Kidney (tissue), 14 donors: ENCODE measurements around the gene SLC45A3. TPM values are rescaled to one million over a fixed set of nuclear protein-coding genes. Genes with fewer than 3 reads are reported as not detected.

ENCODE experiments used
- DNase-seq, 5 donors: peaks; one replicate each; pipeline ENCODE4 v3.0.0-alpha.2; 2013 to 2020
- FAIRE-seq: peaks from 2 replicates; lab custom pipeline; 2012; peaks lifted over from hg19 to GRCh38; lab: Jason Lieb, UNC
- H3K27ac ChIP-seq, 2 donors: one replicate each; pipeline ENCODE4 v1.7.0; 2013; ENCODE audit warnings: low read depth in 2 of 2, low read length in 2 of 2, inconsistent platforms in 1 of 2
- H3K27me3 ChIP-seq: one replicate; pipeline ENCODE4 v1.7.1; 2013; ENCODE audit warnings: low read length, inconsistent platforms; ENCODE audit not compliant: control insufficient read depth, insufficient read depth
- H3K36me3 ChIP-seq, 3 donors: one replicate each; pipeline versions ENCODE4 v1.7.0 to v1.7.1; 2013; ENCODE audit warnings: low read length in 3 of 3, control low read depth in 1 of 3, inconsistent platforms in 1 of 3; ENCODE audit not compliant: insufficient read depth in 3 of 3, control insufficient read depth in 2 of 3
- H3K4me1 ChIP-seq, 3 donors: one replicate each; pipeline versions ENCODE4 v1.7.0 to v1.7.1; 2013; ENCODE audit warnings: low read length in 3 of 3, inconsistent platforms in 1 of 3, low read depth in 1 of 3; ENCODE audit not compliant: control insufficient read depth in 2 of 3, insufficient read depth in 2 of 3
- H3K4me3 ChIP-seq, 3 donors: one replicate each; pipeline versions ENCODE4 v1.7.0 to v1.8.1; 2013; ENCODE audit warnings: low read length in 3 of 3, control low read depth in 1 of 3, inconsistent platforms in 1 of 3
- H3K9ac ChIP-seq, 3 donors: one replicate each; pipeline versions ENCODE4 v1.7.0 to v1.7.1; 2013; ENCODE audit warnings: low read length in 3 of 3, control low read depth in 1 of 3, inconsistent platforms in 1 of 3
- H3K9me3 ChIP-seq, 3 donors: one replicate each; pipeline versions ENCODE4 v1.7.0 to v1.7.1; 2013; ENCODE audit warnings: low read length in 3 of 3, control low read depth in 1 of 3, inconsistent platforms in 1 of 3; ENCODE audit not compliant: control insufficient read depth in 2 of 3, insufficient read depth in 1 of 3
- CTCF ChIP-seq: IDR thresholded peaks from 3 replicates; pipeline ENCODE4 v1.5.1; 2012; ENCODE audit warnings: mild to moderate bottlenecking, moderate library complexity, borderline replicate concordance; ENCODE audit not compliant: insufficient read depth; ENCODE audit errors: extremely low read depth
- intact Hi-C: fragments of 100-400 bp; cut with DNase I; formaldehyde crosslinking; loops from one replicate; pipeline ENCODE4 v1.11.1; 2022
- polyA plus RNA-seq: library from polyadenylated mRNA; stranded (reverse); fragments of 350-450 nt; fragmentation: Illumina TruSeq; extraction: RNeasy Lipid Tissue Mini Kit (QIAGEN cat#74804); gene quantifications from one replicate; pipeline ENCODE4 v1.2.3, GENCODE V29; 2014; ENCODE audit warnings: low read depth, low replicate concordance; ENCODE audit not compliant: insufficient read depth
- total RNA-seq: library from RNA; stranded (reverse); fragmentation: NEBNext Ultra II Directional; extraction: Animal tissue kit (Norgen Biotek cat#: 25700); gene quantifications from one replicate; pipeline ENCODE4 v1.2.1, GENCODE V29; 2021
- donor health status: control.
- donor health status: control.
- donor health status: control.
- donor health status: control.
- donor health status: control.
- donor health status: DM: yes; HTN: yes; CAD: no.
- donor health status: Normal renal cell carcinoma (clear cell type).

The SLC45A3 gene
- total and polyA plus RNA-seq, 2 donors from 2014 or later = 6.8 to 7.2 TPM

- Histone ChIP-seq H3K4me3 (no peak overlapping the region), H3K4me1 (no peaks in the 10 kb centered on the region), H3K27ac (no peak overlapping the region), H3K9ac (no peak overlapping the region), H3K9me3 (no peaks in the 10 kb centered on the region), H3K36me3 (no peaks in the 10 kb centered on the region), H3K27me3 (no peaks in the 10 kb centered on the region)
- FAIRE-seq = no peak
- intact Hi-C loops = loop anchor here (2.0 to 5.0 kb wide), 2 partner anchors 65 to 129 kb away; no protein-coding TSS in a partner anchor
- no peak for TF ChIP-seq CTCF
- DNase-seq = no peak
Measured at GRCh38 chr1:205656236-205656635, 24.1 kb downstream of the SLC45A3 start.

GRCh38 chr1:205652984-205653383 is 27.3 kb downstream of the SLC45A3 start:
- H3K9ac ChIP-seq = no peak overlapping the region
- no peaks in the 10 kb centered on the region for H3K36me3 ChIP-seq
- no peak overlapping the region for H3K27ac ChIP-seq
- H3K9me3 ChIP-seq = no peaks in the 10 kb centered on the region
- DNase-seq = no peak
- H3K27me3 ChIP-seq = no peaks in the 10 kb centered on the region
- no peak for TF ChIP-seq CTCF
- no peak overlapping the region for H3K4me3 ChIP-seq
- intact Hi-C loops = no loop called here
- H3K4me1 ChIP-seq = no peaks in the 10 kb centered on the region
- no peak for FAIRE-seq

- DNase-seq (peak in 3 of 5 donors; percentile 45 to 71 (median 67)), FAIRE-seq (no peak)
- no peak overlapping the region for H3K4me3 ChIP-seq
- H3K4me1 ChIP-seq = no peaks in the 10 kb centered on the region
- no peak overlapping the region for H3K27ac ChIP-seq
- H3K27me3 ChIP-seq = no peaks in the 10 kb centered on the region
- H3K9ac ChIP-seq = no peak overlapping the region
- intact Hi-C loops = no loop called here
- TF ChIP-seq CTCF = no peak
- no peaks in the 10 kb centered on the region for H3K9me3 ChIP-seq
- H3K36me3 ChIP-seq = no peaks in the 10 kb centered on the region
Measured at GRCh38 chr1:205650241-205650640, 30.1 kb downstream of the SLC45A3 start.

GRCh38 chr1:205645519-205645918 is 34.8 kb downstream of the SLC45A3 start:
- intact Hi-C loops = no loop called here
- no peaks in the 10 kb centered on the region for H3K4me1 ChIP-seq
- H3K27ac ChIP-seq = no peak overlapping the region
- FAIRE-seq (no peak), DNase-seq (no peak)
- H3K4me3 ChIP-seq = no peak overlapping the region
- no peaks in the 10 kb centered on the region for H3K9me3 ChIP-seq
- no peaks in the 10 kb centered on the region for H3K36me3 ChIP-seq
- H3K9ac ChIP-seq = no peak overlapping the region
- no peak for TF ChIP-seq CTCF
- H3K27me3 ChIP-seq = no peaks in the 10 kb centered on the region
